HUES6 (cell line): ENCODE results near the gene ARRDC4.

Experiments used
- H3K27ac ChIP-seq: 2 replicates; pipeline ENCODE4 v1.7.0; 2013; ENCODE audit warnings: low read depth, mild to moderate bottlenecking, low read length, inconsistent platforms
- H3K27me3 ChIP-seq: 2 replicates; pipeline ENCODE4 v1.6.1; 2013; ENCODE audit warnings: low read length; ENCODE audit not compliant: control insufficient read depth, insufficient read depth
- H3K36me3 ChIP-seq: 2 replicates; pipeline ENCODE4 v1.6.1; 2013; ENCODE audit warnings: low read length; ENCODE audit not compliant: control insufficient read depth, insufficient read depth
- H3K4me1 ChIP-seq: 2 replicates; pipeline ENCODE4 v1.6.1; 2013; ENCODE audit warnings: low read length; ENCODE audit not compliant: control insufficient read depth, insufficient read depth
- H3K4me3 ChIP-seq: 2 replicates; pipeline ENCODE4 v1.5.1; 2013; ENCODE audit warnings: low read depth, low read length
- H3K9ac ChIP-seq: one replicate; pipeline ENCODE4 v1.6.1; 2013; ENCODE audit warnings: mild to moderate bottlenecking, low read length
- H3K9me3 ChIP-seq: 2 replicates; pipeline ENCODE4 v1.6.1; 2013; ENCODE audit warnings: low read depth, low read length; ENCODE audit not compliant: control insufficient read depth, insufficient read depth

The ARRDC4 gene

DNA sequence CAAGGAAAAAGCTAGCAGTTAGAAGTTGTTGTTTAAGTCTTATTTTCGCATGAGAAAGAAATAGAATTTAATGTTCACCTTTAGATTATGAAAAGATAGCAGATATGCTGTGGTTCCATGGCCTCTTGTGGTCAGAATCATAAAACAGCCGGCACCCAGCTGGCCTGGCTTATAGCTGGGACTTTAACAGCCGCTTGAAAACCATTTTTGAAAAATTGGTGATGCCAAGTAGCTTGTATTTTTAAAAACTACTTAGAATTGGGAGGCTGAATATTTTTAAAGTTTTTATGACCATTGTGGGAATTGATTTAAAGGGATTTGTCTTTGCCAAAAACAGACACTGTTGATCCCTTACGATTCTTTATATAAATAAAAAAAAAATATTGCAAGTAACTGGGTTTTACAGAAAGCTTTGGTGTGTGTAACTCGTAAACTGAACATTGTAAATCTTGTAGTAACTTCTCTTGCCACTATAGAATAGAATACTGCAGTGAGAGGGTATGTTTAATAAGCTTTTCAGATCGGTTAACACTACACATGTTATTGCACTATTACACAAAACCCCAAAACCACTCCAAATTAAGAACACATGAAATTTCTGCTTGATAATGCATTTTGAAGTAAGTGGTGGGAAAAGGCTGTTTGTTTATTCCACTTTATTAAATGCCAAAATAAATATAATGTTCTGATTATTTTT, 6.6 kb downstream of the ARRDC4 start:
- H3K27me3 ChIP-seq: peaks cover 2% of the 10 kb centered on the region; the same call in 1 of the 2 replicates
- H3K4me1 ChIP-seq: no peaks in the 10 kb centered on the region
- H3K9me3 ChIP-seq: no peaks in the 10 kb centered on the region
- no peak overlapping the region for H3K9ac ChIP-seq
- H3K27ac ChIP-seq: no peak overlapping the region
- peaks cover 29% of the 10 kb centered on the region for H3K36me3 ChIP-seq
- H3K4me3 ChIP-seq: no peak overlapping the region

DNA sequence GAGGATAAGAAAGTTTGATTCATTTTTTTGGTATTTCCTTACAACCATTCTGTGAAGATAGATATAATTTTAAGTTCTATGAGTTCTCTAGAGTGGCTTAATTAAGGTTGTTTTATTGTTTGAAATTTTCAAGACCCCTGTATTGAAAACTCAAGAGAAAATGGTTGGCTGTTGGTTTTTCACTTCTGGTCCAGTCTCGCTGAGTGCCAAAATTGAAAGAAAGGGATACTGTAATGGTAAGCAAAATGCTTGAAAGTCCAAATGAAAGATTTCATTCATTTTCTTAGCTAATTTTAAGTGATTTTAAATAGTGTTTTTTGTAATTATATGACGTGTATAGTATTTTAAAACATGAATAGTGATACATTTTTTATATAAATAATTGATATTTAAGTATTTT, 7.4 kb downstream of the ARRDC4 start:
- no peak overlapping the region for H3K27ac ChIP-seq
- H3K4me1 ChIP-seq: no peaks in the 10 kb centered on the region
- no peak overlapping the region for H3K9ac ChIP-seq
- H3K36me3 ChIP-seq: peaks cover 29% of the 10 kb centered on the region
- H3K27me3 ChIP-seq: no peaks in the 10 kb centered on the region; the same call in 1 of the 2 replicates
- H3K4me3 ChIP-seq: no peak overlapping the region
- no peaks in the 10 kb centered on the region for H3K9me3 ChIP-seq

DNA sequence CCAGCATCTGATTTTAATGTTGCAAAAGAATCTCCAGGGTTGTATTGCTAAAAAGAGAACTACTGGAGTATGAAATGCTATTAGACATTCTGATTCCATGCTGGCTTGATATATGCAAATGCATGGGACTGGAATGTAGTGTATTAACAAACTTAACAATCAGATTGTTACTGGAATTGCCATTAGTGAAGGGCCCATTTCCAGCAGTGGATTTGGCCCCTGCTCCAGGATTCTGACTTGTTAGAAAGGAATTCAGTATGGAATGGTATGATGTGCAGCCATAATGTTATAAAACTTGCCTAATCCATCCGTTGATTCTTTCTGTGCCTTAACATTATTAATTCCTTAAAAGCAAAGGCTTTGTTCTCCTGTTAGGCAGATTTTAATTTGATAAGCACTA, 7.9 kb downstream of the ARRDC4 start:
- Histone ChIP-seq H3K27me3 (no peaks in the 10 kb centered on the region; the same call in 1 of the 2 replicates), H3K4me1 (no peaks in the 10 kb centered on the region), H3K36me3 (peaks cover 29% of the 10 kb centered on the region), H3K9me3 (no peaks in the 10 kb centered on the region), H3K27ac (no peak overlapping the region), H3K4me3 (no peak overlapping the region), H3K9ac (no peak overlapping the region)

GRCh38 chr15:97972366-97972765, 11.9 kb downstream of the ARRDC4 start:
- Histone ChIP-seq H3K4me1 (no peaks in the 10 kb centered on the region), H3K9me3 (no peaks in the 10 kb centered on the region), H3K27ac (no peak overlapping the region), H3K27me3 (no peaks in the 10 kb centered on the region), H3K4me3 (no peak overlapping the region), H3K9ac (no peak overlapping the region), H3K36me3 (peaks cover 22% of the 10 kb centered on the region)

- Histone ChIP-seq H3K9ac (no peak overlapping the region), H3K27ac (no peak overlapping the region), H3K27me3 (no peaks in the 10 kb centered on the region), H3K4me3 (no peak overlapping the region), H3K4me1 (no peaks in the 10 kb centered on the region; the same call in 1 of the 2 replicates), H3K9me3 (no peaks in the 10 kb centered on the region), H3K36me3 (peaks cover 7% of the 10 kb centered on the region)
These were observed 15.6 kb downstream of the ARRDC4 start for GRCh38 chr15:97976129-97976528.

GRCh38 chr15:97976766-97977503, 16.4 kb downstream of the ARRDC4 start:
- no peaks in the 10 kb centered on the region for H3K36me3 ChIP-seq
- H3K9me3 ChIP-seq: no peaks in the 10 kb centered on the region
- no peaks in the 10 kb centered on the region for H3K27me3 ChIP-seq
- H3K9ac ChIP-seq: no peak overlapping the region
- H3K4me1 ChIP-seq: no peaks in the 10 kb centered on the region; the same call in 1 of the 2 replicates
- H3K4me3 ChIP-seq: no peak overlapping the region
- no peak overlapping the region for H3K27ac ChIP-seq

DNA sequence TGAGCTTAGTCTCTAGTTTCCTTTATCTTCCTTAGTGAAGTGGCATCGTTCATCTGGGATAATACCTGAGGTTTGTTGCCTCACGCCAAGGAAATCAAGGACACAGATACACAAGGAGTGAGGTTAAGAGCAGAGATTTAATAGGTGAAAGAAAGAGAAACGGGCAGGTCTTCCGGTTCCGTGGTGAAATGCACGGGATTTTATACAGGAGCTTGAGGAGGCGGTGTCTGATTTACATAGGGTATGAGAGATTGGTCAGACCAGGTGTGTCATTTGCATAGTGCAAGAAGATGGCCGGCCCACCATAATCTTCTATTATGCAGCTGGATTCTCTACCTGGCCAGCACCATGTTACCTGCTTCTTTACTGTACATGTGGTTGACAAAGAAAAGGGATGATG, 17.2 kb downstream of the ARRDC4 start:
- H3K27me3 ChIP-seq: no peaks in the 10 kb centered on the region
- no peaks in the 10 kb centered on the region for H3K9me3 ChIP-seq
- H3K4me1 ChIP-seq: no peaks in the 10 kb centered on the region; the same call in 1 of the 2 replicates
- no peak overlapping the region for H3K4me3 ChIP-seq
- H3K36me3 ChIP-seq: no peaks in the 10 kb centered on the region
- no peak overlapping the region for H3K9ac ChIP-seq
- H3K27ac ChIP-seq: no peak overlapping the region

DNA sequence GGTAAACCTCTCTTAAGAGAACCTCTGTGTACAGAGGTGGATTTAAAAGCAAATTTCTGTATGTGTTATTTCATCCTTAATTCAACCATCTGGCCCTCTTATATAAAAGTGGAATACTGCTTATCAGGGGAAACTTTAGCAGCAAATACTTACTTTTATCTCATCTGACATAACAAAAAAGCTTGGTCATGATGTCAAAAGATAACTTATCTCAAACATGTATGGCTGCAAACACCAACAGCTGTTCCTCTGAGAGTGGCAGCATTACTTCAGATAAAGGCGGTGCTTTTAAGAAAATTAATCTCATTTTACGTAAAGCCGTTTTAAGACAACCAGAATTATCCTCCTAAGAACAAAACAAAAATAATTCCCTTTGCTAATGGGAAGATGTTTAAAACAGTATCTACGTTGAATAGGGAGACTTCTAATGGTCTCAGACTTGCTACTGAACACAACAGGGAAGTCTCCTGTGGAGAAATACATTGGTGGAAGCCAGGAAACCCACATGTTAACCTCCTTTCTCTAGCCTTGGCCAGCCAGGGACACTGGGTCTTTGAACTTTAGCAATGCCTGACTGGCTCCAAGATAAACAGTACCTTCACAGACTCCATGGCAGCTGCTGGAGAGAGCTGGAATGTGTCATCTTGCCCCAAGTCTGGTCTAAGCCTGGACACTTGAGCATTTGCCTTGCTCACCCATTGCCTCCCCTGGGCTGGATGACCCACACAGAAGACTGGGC, 18.1 kb downstream of the ARRDC4 start:
- Histone ChIP-seq H3K9me3 (no peaks in the 10 kb centered on the region), H3K4me3 (no peak overlapping the region), H3K27me3 (no peaks in the 10 kb centered on the region), H3K9ac (no peak overlapping the region), H3K27ac (no peak overlapping the region), H3K4me1 (no peaks in the 10 kb centered on the region; the same call in 1 of the 2 replicates), H3K36me3 (no peaks in the 10 kb centered on the region)

DNA sequence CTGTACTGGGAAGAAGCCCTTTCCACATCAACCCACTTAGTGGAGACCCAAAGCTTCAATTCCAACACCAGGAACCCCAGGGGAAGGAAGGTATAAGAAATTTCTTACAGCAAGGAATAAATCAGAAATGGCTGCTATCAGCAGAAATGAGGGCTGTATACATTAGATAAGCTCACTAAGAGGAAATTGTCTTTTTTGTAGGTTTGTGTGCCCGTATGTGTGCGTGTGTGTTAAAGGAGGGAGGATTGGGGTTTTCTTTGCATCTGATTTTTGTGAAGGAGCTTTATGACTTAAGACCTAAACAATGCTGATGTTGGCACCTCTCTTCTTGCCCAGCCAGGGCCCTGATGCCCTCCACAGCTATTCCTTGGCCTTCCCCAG, 18.6 kb downstream of the ARRDC4 start:
- Histone ChIP-seq H3K9ac (no peak overlapping the region), H3K27ac (no peak overlapping the region)

DNA sequence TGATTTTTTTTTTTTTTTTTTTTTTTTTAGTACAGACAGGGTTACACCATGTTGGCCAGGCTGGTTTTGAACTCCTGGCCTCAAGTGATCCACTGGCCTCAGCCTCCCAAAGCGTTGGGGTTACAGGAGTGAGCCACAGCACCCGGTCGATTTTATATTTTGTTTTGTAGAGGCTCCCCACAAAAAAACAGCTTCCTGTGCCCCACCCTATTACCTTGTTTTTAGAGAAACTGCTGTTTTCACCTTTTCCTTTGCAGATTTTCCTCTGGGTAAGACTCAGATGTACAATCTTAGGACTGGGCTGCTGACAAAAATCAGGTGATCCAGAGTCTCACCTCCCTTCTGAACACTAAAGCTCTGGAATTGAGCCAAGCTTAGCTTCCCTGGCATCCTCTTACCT, 20.6 kb downstream of the ARRDC4 start:
- Histone ChIP-seq H3K27me3 (no peaks in the 10 kb centered on the region), H3K9me3 (peaks cover 9% of the 10 kb centered on the region), H3K9ac (no peak overlapping the region), H3K4me1 (no peaks in the 10 kb centered on the region; the same call in 1 of the 2 replicates), H3K36me3 (no peaks in the 10 kb centered on the region), H3K4me3 (no peak overlapping the region), H3K27ac (no peak overlapping the region)

More for the DNA sequence above, 18.6 kb downstream of the ARRDC4 start:
- Histone ChIP-seq H3K27me3 (no peaks in the 10 kb centered on the region), H3K4me1 (no peaks in the 10 kb centered on the region; the same call in 1 of the 2 replicates), H3K9me3 (no peaks in the 10 kb centered on the region), H3K36me3 (no peaks in the 10 kb centered on the region), H3K4me3 (no peak overlapping the region)

GRCh38 chr15:97981758-97982157, 21.3 kb downstream of the ARRDC4 start:
- Histone ChIP-seq H3K27me3 (no peaks in the 10 kb centered on the region), H3K27ac (no peak overlapping the region), H3K4me1 (no peaks in the 10 kb centered on the region; the same call in 1 of the 2 replicates), H3K4me3 (no peak overlapping the region), H3K36me3 (no peaks in the 10 kb centered on the region), H3K9ac (no peak overlapping the region), H3K9me3 (peaks cover 16% of the 10 kb centered on the region)
